T-helper 2 cell (primary cell): ENCODE measurements around the gene ZNF70.

Experiments
- DNase-seq, 5 experiments: peaks; one replicate each; pipeline versions ENCODE4 v3.0.0 to v3.0.0-alpha.2; 2012 to 2022

Gene ZNF70

GRCh38 chr22:23716811-23717801 is 33.8 kb downstream of the ZNF70 start:
- DNase-seq: peak; percentile 60 to 91 (median 76)

- DNase-seq: no peak
Observed at GRCh38 chr22:23715806-23716375, 35.0 kb downstream of the ZNF70 start.

- DNase-seq: no peak
Observed at GRCh38 chr22:23714596-23715578, 36.0 kb downstream of the ZNF70 start.

- no peak for DNase-seq
Observed at GRCh38 chr22:23713696-23714595, 37.0 kb downstream of the ZNF70 start.

GRCh38 chr22:23712256-23712655 is 38.7 kb downstream of the ZNF70 start:
- DNase-seq: no peak

- DNase-seq: no peak
Observed at GRCh38 chr22:23709107-23709506, 41.8 kb downstream of the ZNF70 start.

- DNase-seq: peak in 1 of 5 experiments; percentile 76
Observed at GRCh38 chr22:23708270-23708669, 42.6 kb downstream of the ZNF70 start.

GRCh38 chr22:23705358-23705757 is 45.6 kb downstream of the ZNF70 start:
- peak in 1 of 5 experiments; percentile 88 for DNase-seq

GRCh38 chr22:23704829-23705228 is 46.1 kb downstream of the ZNF70 start:
- DNase-seq: peak in 2 of 5 experiments; percentile 16 to 92

- peak in 1 of 5 experiments; percentile 40 for DNase-seq
Observed at GRCh38 chr22:23704062-23704461, 46.9 kb downstream of the ZNF70 start.

- DNase-seq: peak in 1 of 5 experiments; percentile 72
Observed at GRCh38 chr22:23700706-23701105, 50.2 kb downstream of the ZNF70 start.

- no peak for DNase-seq
Observed at GRCh38 chr22:23698673-23699235, 52.2 kb downstream of the ZNF70 start.

GRCh38 chr22:23698094-23698493 is 52.8 kb downstream of the ZNF70 start:
- no peak for DNase-seq

- DNase-seq: no peak
Observed at GRCh38 chr22:23697031-23697970, 53.6 kb downstream of the ZNF70 start.

- DNase-seq: peak in 4 of 5 experiments; percentile 53 to 97 (median 70)
Observed at GRCh38 chr22:23696326-23696851, 54.5 kb downstream of the ZNF70 start.

GRCh38 chr22:23695571-23696325 is 55.2 kb downstream of the ZNF70 start:
- no peak for DNase-seq

- DNase-seq: no peak
Observed at GRCh38 chr22:23695141-23695540, 55.8 kb downstream of the ZNF70 start.

GRCh38 chr22:23693979-23694680 is 56.8 kb downstream of the ZNF70 start:
- DNase-seq: no peak
